Measurements from ENCODE around the gene SACM1L. TPM values are rescaled to one million over a fixed set of nuclear protein-coding genes. Genes with fewer than 3 reads are reported as not detected.

The SACM1L gene
- total and polyA plus RNA-seq, 2 of the 13 experiments (the other 11 are each of a cell fraction or from before 2014, with no cell fraction given) = 15.1 to 27.8 TPM

DNA sequence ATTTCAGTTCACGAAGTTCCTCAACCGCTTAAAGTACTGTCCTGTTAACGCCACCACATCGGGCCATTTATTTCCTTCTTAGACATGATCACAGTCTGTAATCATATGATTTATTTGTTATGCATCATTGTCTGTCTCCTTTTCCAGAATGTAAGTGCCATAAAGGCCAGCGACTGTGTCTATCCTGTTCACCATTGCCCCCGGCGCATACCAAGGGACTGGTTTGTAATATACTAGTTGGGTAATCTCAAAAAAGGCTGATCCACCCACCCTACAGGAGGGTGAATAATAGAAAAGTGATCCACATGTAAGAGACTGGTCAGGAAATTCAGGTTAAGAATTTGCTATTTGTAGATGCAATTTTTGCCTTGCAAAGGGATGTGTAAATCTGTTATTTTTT, 65.3 kb downstream of the SACM1L start (continued):
- no peak for TF ChIP-seq ZFP36 (IDR thresholded peaks at IDR 0.05; ENCODE audit: borderline replicate concordance, low read depth, low read length, partially characterized antibody)
- no peak for TF ChIP-seq ZBTB39 (CRISPR knock-in tag; IDR thresholded peaks at IDR 0.05)

- H3K36me3 ChIP-seq (replicated peaks in 1 of 2; ENCODE audit: control insufficient read depth in 1 of 2, insufficient read depth in 2 of 2, low read length in 2 of 2) = no peaks in the 10 kb centered on the region
- 29% methylated on average over 6 of the region's 6 CpGs for WGBS (ENCODE audit: low lambda C conversion rate)
- H2AFZ ChIP-seq (ENCODE audit: low read length) = no peak overlapping the region
- ATAC-seq (no peak), DNase-seq (ENCODE audit: low spot score) (no peak), FAIRE-seq (no peak)
- H3K4me1 ChIP-seq (ENCODE audit: insufficient read depth, low read length) = peaks cover 10% of the 10 kb centered on the region; the same call in 1 of the 2 replicates
- CTCF ChIA-PET (ENCODE audit: low intra/inter-chr PET ratio, low total read pairs) = no interaction called here
- H3K9ac ChIP-seq (ENCODE audit: insufficient read depth, low read depth, low read length) = no peak overlapping the region
- in situ Hi-C loops (cut with HindIII; ENCODE audit: extremely low pct_ligation_motif_present, low pct_unique_long_range_greater_than_20kb) (no loop called here), intact Hi-C loops (cut with micrococcal nuclease; ENCODE audit: unreplicated experiment) (no loop called here)
- BruUV-seq (replicated peaks) = no TSS peak
- no peak overlapping the region for H3K4me3 ChIP-seq (replicated peaks in 1 of 3; ENCODE audit: insufficient read depth in 1 of 3, low read depth in 2 of 3, low read length in 3 of 3)
- peaks cover 0 to 40% of the 10 kb centered on the region in 2 experiments; a peak in 4 of 5 replicates for H3K27me3 ChIP-seq (ENCODE audit: control insufficient read depth in 1 of 2, insufficient read depth in 2 of 2, low read length in 2 of 2)
- no peak overlapping the region for H3K4me2 ChIP-seq (ENCODE audit: low read depth, low read length)
- POLR2A ChIA-PET = no interaction called here
- H3K9me3 ChIP-seq (ENCODE audit: low read length) = no peaks in the 10 kb centered on the region
- H4K20me1 ChIP-seq (ENCODE audit: insufficient read depth, low read length) = no peaks in the 10 kb centered on the region
- no peak overlapping the region for H3K27ac ChIP-seq (ENCODE audit: extremely low read length, insufficient read depth, low read length)
- H3K79me2 ChIP-seq (ENCODE audit: insufficient read depth, low read length) = no peaks in the 10 kb centered on the region
- no peak for TF ChIP-seq ZSCAN30 (CRISPR knock-in tag; IDR thresholded peaks at IDR 0.05)
- TF ChIP-seq ZNF737 (CRISPR knock-in tag; IDR thresholded peaks at IDR 0.05; ENCODE audit: borderline replicate concordance) = no peak
- no peak for TF ChIP-seq ZNF678 (CRISPR knock-in tag; IDR thresholded peaks at IDR 0.05)
- no peak for TF ChIP-seq CREM (IDR thresholded peaks at IDR 0.05)
- TF ChIP-seq CREM (CRISPR knock-in tag; IDR thresholded peaks at IDR 0.05) = no peak
- no peak for TF ChIP-seq ZNF720 (CRISPR knock-in tag; IDR thresholded peaks at IDR 0.05)
- no peak for TF ChIP-seq NCOA2 (CRISPR knock-in tag; IDR thresholded peaks at IDR 0.05)
- no peak for TF ChIP-seq SNAPC4 (CRISPR knock-in tag; IDR thresholded peaks at IDR 0.05)
- no peak for TF ChIP-seq HDAC2 (CRISPR knock-in tag; IDR thresholded peaks at IDR 0.05)
- no peak for TF ChIP-seq GZF1 (CRISPR knock-in tag; IDR thresholded peaks at IDR 0.05)
- no peak for TF ChIP-seq CEBPG (CRISPR knock-in tag; IDR thresholded peaks at IDR 0.05)
- TF ChIP-seq ZNF484 (CRISPR knock-in tag; IDR thresholded peaks at IDR 0.05; ENCODE audit: borderline replicate concordance, low read depth) = no peak
- TF ChIP-seq ZNF878 (CRISPR knock-in tag; IDR thresholded peaks at IDR 0.05) = no peak
- TF ChIP-seq, protein P1, sequence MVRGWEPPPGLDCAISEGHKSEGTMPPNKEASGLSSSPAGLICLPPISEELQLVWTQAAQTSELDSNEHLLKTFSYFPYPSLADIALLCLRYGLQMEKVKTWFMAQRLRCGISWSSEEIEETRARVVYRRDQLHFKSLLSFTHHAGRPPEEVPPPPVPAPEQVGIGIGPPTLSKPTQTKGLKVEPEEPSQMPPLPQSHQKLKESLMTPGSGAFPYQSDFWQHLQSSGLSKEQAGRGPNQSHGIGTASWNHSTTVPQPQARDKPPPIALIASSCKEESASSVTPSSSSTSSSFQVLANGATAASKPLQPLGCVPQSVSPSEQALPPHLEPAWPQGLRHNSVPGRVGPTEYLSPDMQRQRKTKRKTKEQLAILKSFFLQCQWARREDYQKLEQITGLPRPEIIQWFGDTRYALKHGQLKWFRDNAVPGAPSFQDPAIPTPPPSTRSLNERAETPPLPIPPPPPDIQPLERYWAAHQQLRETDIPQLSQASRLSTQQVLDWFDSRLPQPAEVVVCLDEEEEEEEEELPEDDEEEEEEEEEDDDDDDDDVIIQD (CRISPR knock-in tag; IDR thresholded peaks at IDR 0.05; ENCODE audit: low read depth) = no peak
Measured at GRCh38 chr3:45756055-45756454, 66.9 kb downstream of the SACM1L start.
